Left ventricle myocardium inferior (tissue), 1 donor: ENCODE data around the gene CNGA2. TPM values are rescaled to one million over a fixed set of nuclear protein-coding genes. Genes with fewer than 3 reads are reported as not detected.

Experiments
- DNase-seq: peaks from one replicate; pipeline ENCODE4 v3.0.0-alpha.2; 2020
- H3K27ac ChIP-seq: fragments of 200-600 bp; replicated peaks from 2 replicates; pipeline ENCODE4 v1.8.0; 2021
- H3K27me3 ChIP-seq: fragments of 200-600 bp; 2 replicates; pipeline ENCODE4 v1.8.0; 2021; ENCODE audit warnings: low read depth
- H3K36me3 ChIP-seq: fragments of 200-600 bp; 2 replicates; pipeline ENCODE4 v1.8.0; 2021
- H3K4me1 ChIP-seq: fragments of 200-600 bp; 2 replicates; pipeline ENCODE4 v1.8.0; 2021
- H3K4me3 ChIP-seq: fragments of 200-600 bp; 2 replicates; pipeline ENCODE4 v1.8.0; 2021; ENCODE audit warnings: mild to moderate bottlenecking, moderate library complexity
- H3K9me3 ChIP-seq: fragments of 200-600 bp; replicated peaks from 2 replicates; pipeline ENCODE4 v1.8.0; 2021
- CTCF ChIP-seq: fragments of 200-600 bp; IDR thresholded peaks from 2 replicates; pipeline ENCODE4 v1.8.0; 2021; ENCODE audit warnings: antibody characterized with exemption, mild to moderate bottlenecking, borderline replicate concordance
- intact Hi-C: fragments of 100-400 bp; cut with micrococcal nuclease; formaldehyde crosslinking; loops from one replicate; pipeline ENCODE4 v1.11.0; 2022
- total RNA-seq: library from RNA; stranded (reverse); fragmentation: NEBNext Ultra II Directional; extraction: Animal tissue kit (Norgen Biotek cat#: 25700); gene quantifications from one replicate; pipeline ENCODE4 v1.2.1, GENCODE V29; 2021
- donor health status: DM: no; HTN: yes; CAD: no; lungs with severe emphysema.

The CNGA2 gene
- total RNA-seq, 1 donor from 2014 or later: not detected

GRCh38 chrX:151746502-151746901 lies 12.0 kb downstream of the CNGA2 start:
- intact Hi-C loops: no loop called here
- Histone ChIP-seq H3K9me3 (no peaks in the 10 kb centered on the region), H3K27ac (no peak overlapping the region), H3K4me3 (no peak overlapping the region), H3K27me3 (no peaks in the 10 kb centered on the region), H3K4me1 (no peaks in the 10 kb centered on the region), H3K36me3 (no peaks in the 10 kb centered on the region)
- DNase-seq: no peak
- TF ChIP-seq CTCF: no peak

GRCh38 chrX:151750511-151750910 lies 16.0 kb downstream of the CNGA2 start:
- Histone ChIP-seq H3K27ac (no peak overlapping the region), H3K4me3 (no peak overlapping the region), H3K9me3 (no peaks in the 10 kb centered on the region), H3K4me1 (peaks cover 3% of the 10 kb centered on the region), H3K36me3 (no peaks in the 10 kb centered on the region), H3K27me3 (no peaks in the 10 kb centered on the region)
- intact Hi-C loops: loop anchor here (10.0 kb wide), 1 partner anchor 884 kb away; the partner anchor contains the start of gene GABRQ
- no peak for DNase-seq
- no peak for TF ChIP-seq CTCF

GRCh38 chrX:151752847-151753246 lies 18.3 kb downstream of the CNGA2 start:
- intact Hi-C loops: loop anchor here (10.0 kb wide), 1 partner anchor 882 kb away; the partner anchor contains the start of gene GABRQ
- DNase-seq: no peak
- no peak for TF ChIP-seq CTCF
- Histone ChIP-seq H3K4me3 (no peak overlapping the region), H3K27me3 (no peaks in the 10 kb centered on the region), H3K27ac (no peak overlapping the region), H3K9me3 (no peaks in the 10 kb centered on the region), H3K36me3 (no peaks in the 10 kb centered on the region), H3K4me1 (peaks cover 3% of the 10 kb centered on the region)

- Histone ChIP-seq H3K9me3 (no peaks in the 10 kb centered on the region), H3K27me3 (no peaks in the 10 kb centered on the region), H3K36me3 (no peaks in the 10 kb centered on the region), H3K27ac (no peak overlapping the region), H3K4me1 (peaks cover 3% of the 10 kb centered on the region), H3K4me3 (no peak overlapping the region)
- peak; percentile 83 for TF ChIP-seq CTCF
- intact Hi-C loops: loop anchor here (10.0 kb wide), 1 partner anchor 881 kb away; the partner anchor contains the start of gene GABRQ
- peak; percentile 32 for DNase-seq
Measured at GRCh38 chrX:151753313-151754046, 18.9 kb downstream of the CNGA2 start.

GRCh38 chrX:151754047-151754429 lies 19.5 kb downstream of the CNGA2 start:
- Histone ChIP-seq H3K36me3 (no peaks in the 10 kb centered on the region), H3K9me3 (no peaks in the 10 kb centered on the region), H3K27ac (no peak overlapping the region), H3K4me3 (no peak overlapping the region), H3K4me1 (peaks cover 3% of the 10 kb centered on the region), H3K27me3 (no peaks in the 10 kb centered on the region)
- intact Hi-C loops: loop anchor here (10.0 kb wide), 1 partner anchor 881 kb away; the partner anchor contains the start of gene GABRQ
- no peak for TF ChIP-seq CTCF
- no peak for DNase-seq
